A673 (cell line): ENCODE data around the gene CPN1. TPM values are rescaled to one million over a fixed set of nuclear protein-coding genes. Genes with fewer than 3 reads are reported as not detected.
"Not testable (repeated sequence)": the region's sequence is repeated elsewhere in the genome, so short reads cannot be mapped to it uniquely, and the experiment has no call there.

Source experiments
- BruUV-seq: library from RNA; stranded (reverse); fragments of 400-500 nt; replicated peaks from 2 replicates; lab custom pipeline; 2021; lab: Mats Ljungman, UMichigan
- CTCF ChIA-PET: fragments of 300-600 bp; sonication (Branson Sonifier 250); formaldehyde crosslinking; loops from one replicate; lab custom pipeline; 2022; ENCODE audit warnings: antibody characterized with exemption; lab: Charles Lee
- POLR2A ChIA-PET: fragments of 300-600 bp; sonication (Branson Sonifier 250); formaldehyde crosslinking; loops from one replicate; lab custom pipeline; 2022; ENCODE audit warnings: antibody characterized with exemption; ENCODE audit not compliant: low non-redundant PET; lab: Charles Lee
- DNase-seq: peaks from one replicate; pipeline ENCODE4 v3.0.0-alpha.2; 2015; ENCODE audit warnings: low spot score
- H3K27ac ChIP-seq: fragments of 200-600 bp; sonication (generic); 2 replicates; pipeline ENCODE4 v1.5.1; 2016; ENCODE audit warnings: mixed run types, low read depth, mild to moderate bottlenecking, mixed read lengths, antibody characterized with exemption, low read length; ENCODE audit not compliant: poor library complexity, severe bottlenecking
- H3K27me3 ChIP-seq: fragments of 200-600 bp; sonication (generic); replicated peaks from 2 replicates; pipeline ENCODE4 v1.6.1; 2017; ENCODE audit warnings: mixed run types, low read depth, mild to moderate bottlenecking, mixed read lengths, antibody characterized with exemption, low read length; ENCODE audit not compliant: insufficient read depth, poor library complexity
- H3K36me3 ChIP-seq: fragments of 200-600 bp; sonication (generic); 2 replicates; pipeline ENCODE4 v1.6.1; 2016; ENCODE audit warnings: mixed run types, mild to moderate bottlenecking, mixed read lengths, antibody characterized with exemption, low read length; ENCODE audit not compliant: insufficient read depth, poor library complexity, severe bottlenecking
- H3K4me1 ChIP-seq: fragments of 200-600 bp; sonication (generic); 2 replicates; pipeline ENCODE4 v1.6.1; 2017; ENCODE audit warnings: mixed run types, mild to moderate bottlenecking, mixed read lengths, antibody characterized with exemption, low read length; ENCODE audit not compliant: insufficient read depth, poor library complexity, severe bottlenecking
- H3K4me3 ChIP-seq: fragments of 200-600 bp; sonication (generic); 2 replicates; pipeline ENCODE4 v1.5.1; 2016; ENCODE audit warnings: low read depth, mixed run types, mild to moderate bottlenecking, mixed read lengths, low read length; ENCODE audit not compliant: poor library complexity, severe bottlenecking
- H3K9me3 ChIP-seq: fragments of 200-600 bp; sonication (generic); 2 replicates; pipeline ENCODE4 v1.6.1; 2016; ENCODE audit warnings: mixed run types, low read depth, mild to moderate bottlenecking, mixed read lengths, antibody characterized with exemption, low read length; ENCODE audit not compliant: poor library complexity, severe bottlenecking
- CTCF ChIP-seq: fragments of 300-800, 200-600 bp; sonication (generic); conservative IDR thresholded peaks from 2 replicates; pipeline ENCODE4 v1.5.1; 2017; ENCODE audit warnings: low read depth, mild to moderate bottlenecking, antibody characterized with exemption, low read length, moderate library complexity, mixed read lengths
- EZH2 ChIP-seq: fragments of 200-600 bp; sonication (generic); IDR thresholded peaks from 2 replicates; pipeline ENCODE4 v1.6.1; 2017; ENCODE audit warnings: borderline replicate concordance, low read depth, mild to moderate bottlenecking, mixed read lengths, antibody characterized with exemption, low read length; ENCODE audit not compliant: poor library complexity, severe bottlenecking
- intact Hi-C: fragments of 100-400 bp; cut with micrococcal nuclease; formaldehyde crosslinking; loops from one replicate; pipeline ENCODE4 v1.10.0; 2022; ENCODE audit not compliant: unreplicated experiment
- total RNA-seq: library from RNA; stranded (reverse); gene quantifications from 2 replicates; pipeline ENCODE4 v1.2.3, GENCODE V29; 2021

Gene CPN1
- total RNA-seq, 1 experiment from 2014 or later: not detected

GRCh38 chr10:100083623-100084022 is 2.0 kb upstream of the CPN1 start:
- Histone ChIP-seq H3K9me3 (no peaks in the 10 kb centered on the region), H3K4me3 (no peak overlapping the region), H3K27ac (no peak overlapping the region), H3K36me3 (no peaks in the 10 kb centered on the region), H3K27me3 (no peaks in the 10 kb centered on the region), H3K4me1 (no peaks in the 10 kb centered on the region)
- intact Hi-C loops: no loop called here
- POLR2A ChIA-PET: no interaction called here
- CTCF ChIA-PET: no interaction called here
- no TSS peak for BruUV-seq
- no peak for TF ChIP-seq EZH2
- no peak for TF ChIP-seq CTCF
- DNase-seq: no peak

- H3K9me3 ChIP-seq, intact Hi-C loops, POLR2A ChIA-PET, H3K36me3 ChIP-seq, H3K27me3 ChIP-seq, H3K4me1 ChIP-seq, H3K4me3 ChIP-seq, BruUV-seq, H3K27ac ChIP-seq, CTCF ChIA-PET, DNase-seq: not testable (repeated sequence)
Measured at GRCh38 chr10:100082276-100082675, 607 bp upstream of the CPN1 start.

- intact Hi-C loops: no loop called here
- no peak overlapping the region for H3K27ac ChIP-seq
- no TSS peak for BruUV-seq
- TF ChIP-seq EZH2 (no peak), CTCF (no peak)
- ChIA-PET POLR2A (no interaction called here), CTCF (interaction anchor here (0.6 kb wide), 1 partner anchor 231 kb away, joined by 4 read pairs; no protein-coding TSS in a partner anchor)
- H3K4me3 ChIP-seq: no peak overlapping the region
- no peaks in the 10 kb centered on the region for H3K9me3 ChIP-seq
- H3K27me3 ChIP-seq: no peaks in the 10 kb centered on the region
- H3K36me3 ChIP-seq: no peaks in the 10 kb centered on the region
- H3K4me1 ChIP-seq: no peaks in the 10 kb centered on the region
- no peak for DNase-seq
Measured at GRCh38 chr10:100076750-100077149, 4.9 kb downstream of the CPN1 start.
